HEK293 (cell line): ENCODE measurements around the gene SAP130.

ENCODE experiments used
- CTCF ChIA-PET: fragments of 350-600 bp; formaldehyde crosslinking; extraction: SDS; loops from one replicate; lab custom pipeline; 2021; ENCODE audit warnings: antibody characterized with exemption; lab: Yijun Ruan, JAX
- POLR2A ChIA-PET: fragments of 300-600 bp; formaldehyde crosslinking; extraction: SDS; loops from one replicate; lab custom pipeline; 2020; ENCODE audit warnings: antibody characterized with exemption, inconsistent platforms; lab: Yijun Ruan, JAX
- H3K27ac ChIP-seq: fragments of 200-500 bp; sonication (Bioruptor generic); 2 replicates; pipeline ENCODE4 v1.5.1; 2014; ENCODE audit warnings: low read depth, low read length, control low read depth, inconsistent platforms; ENCODE audit errors: extremely low read depth
- H3K36me3 ChIP-seq, 2 experiments: fragments of 200-500 bp in 1 of 2; sonication (Bioruptor generic) in 1 of 2; 1 replicate in 1 of 2; 2 replicates in 1 of 2; pipeline ENCODE4 v1.5.1; 2014 to 2017; ENCODE audit warnings: inconsistent platforms in 2 of 2, low read length in 2 of 2; ENCODE audit not compliant: control insufficient read depth in 2 of 2, insufficient read depth in 1 of 2
- H3K4me1 ChIP-seq: fragments of 200-500 bp; sonication (Bioruptor generic); 2 replicates; pipeline ENCODE4 v1.5.1; 2014; ENCODE audit warnings: mild to moderate bottlenecking, low read length, inconsistent platforms; ENCODE audit not compliant: control insufficient read depth, insufficient read depth
- H3K4me3 ChIP-seq: 2 replicates; pipeline ENCODE4 v1.5.1; 2011; ENCODE audit warnings: low read depth, mild to moderate bottlenecking, control low read depth, low read length, moderate library complexity
- H3K9me3 ChIP-seq: fragments of 200-500 bp; sonication (Bioruptor generic); 2 replicates; pipeline ENCODE4 v1.5.1; 2014; ENCODE audit warnings: low read depth, low read length, inconsistent platforms; ENCODE audit not compliant: control insufficient read depth, insufficient read depth
- GLIS2 ChIP-seq: fragments of 450-650 bp; formaldehyde crosslinking; IDR thresholded peaks from 2 replicates; pipeline ENCODE4 v1.5.1; 2016; ENCODE audit warnings: missing biosample characterization, missing genetic modification characterization
- MYNN ChIP-seq: fragments of 450-650 bp; formaldehyde crosslinking; IDR thresholded peaks from 2 replicates; pipeline ENCODE4 v1.5.1; 2016; ENCODE audit warnings: missing biosample characterization, missing genetic modification characterization, borderline replicate concordance
- REPIN1 ChIP-seq: fragments of 450-650 bp; formaldehyde crosslinking; IDR thresholded peaks from 2 replicates; pipeline ENCODE4 v1.5.1; 2017; ENCODE audit warnings: missing biosample characterization, missing genetic modification characterization, low read depth
- SALL2 ChIP-seq: fragments of 450-650 bp; formaldehyde crosslinking; IDR thresholded peaks from 2 replicates; pipeline ENCODE4 v1.5.0; 2017; ENCODE audit warnings: missing biosample characterization, mild to moderate bottlenecking, missing genetic modification characterization, borderline replicate concordance
- SETDB1 ChIP-seq: IDR thresholded peaks from one replicate; pipeline ENCODE4 v1.6.1; 2017; ENCODE audit warnings: mild to moderate bottlenecking, low read length, moderate library complexity, mixed read lengths; ENCODE audit not compliant: insufficient read length
- TCF7L2 ChIP-seq: IDR thresholded peaks from 2 replicates; pipeline ENCODE4 v1.6.1; 2011; ENCODE audit warnings: low read depth, mild to moderate bottlenecking, inconsistent platforms, low read length, moderate library complexity, borderline replicate concordance
- YY2 ChIP-seq: fragments of 450-650 bp; formaldehyde crosslinking; IDR thresholded peaks from 2 replicates; pipeline ENCODE4 v1.5.1; 2016; ENCODE audit warnings: missing biosample characterization, missing genetic modification characterization
- ZFP69B ChIP-seq: fragments of 450-650 bp; formaldehyde crosslinking; IDR thresholded peaks from 2 replicates; pipeline ENCODE4 v1.5.1; 2016; ENCODE audit warnings: missing biosample characterization, missing genetic modification characterization
- ZNF148 ChIP-seq: fragments of 450-650 bp; formaldehyde crosslinking; IDR thresholded peaks from 2 replicates; pipeline ENCODE4 v1.5.0; 2017; ENCODE audit warnings: missing biosample characterization, missing genetic modification characterization, borderline replicate concordance
- ZNF211 ChIP-seq: fragments of 450-650 bp; formaldehyde crosslinking; IDR thresholded peaks from 2 replicates; pipeline ENCODE4 v1.5.1; 2016; ENCODE audit warnings: low read depth, missing biosample characterization, missing genetic modification characterization
- ZNF23 ChIP-seq: fragments of 450-650 bp; formaldehyde crosslinking; IDR thresholded peaks from 2 replicates; pipeline ENCODE4 v1.5.1; 2016; ENCODE audit warnings: missing biosample characterization, missing genetic modification characterization, borderline replicate concordance
- ZNF239 ChIP-seq: fragments of 450-650 bp; formaldehyde crosslinking; IDR thresholded peaks from 2 replicates; pipeline ENCODE4 v1.5.1; 2016; ENCODE audit warnings: missing biosample characterization, missing genetic modification characterization
- ZNF335 ChIP-seq: fragments of 450-650 bp; formaldehyde crosslinking; conservative IDR thresholded peaks from 2 replicates; pipeline ENCODE4 v1.5.1; 2016; ENCODE audit warnings: missing biosample characterization, missing genetic modification characterization
- ZNF350 ChIP-seq: fragments of 450-650 bp; formaldehyde crosslinking; IDR thresholded peaks from 2 replicates; pipeline ENCODE4 v1.5.0; 2017; ENCODE audit warnings: missing biosample characterization, mild to moderate bottlenecking, missing genetic modification characterization
- ZNF423 ChIP-seq: fragments of 450-650 bp; formaldehyde crosslinking; IDR thresholded peaks from 2 replicates; pipeline ENCODE4 v1.5.1; 2016; ENCODE audit warnings: missing biosample characterization, missing genetic modification characterization
- ZNF426 ChIP-seq: fragments of 450-650 bp; formaldehyde crosslinking; IDR thresholded peaks from 2 replicates; pipeline ENCODE4 v1.5.1; 2017; ENCODE audit warnings: missing biosample characterization, missing genetic modification characterization, mild to moderate bottlenecking, inconsistent platforms, moderate library complexity
- ZNF510 ChIP-seq: fragments of 450-650 bp; formaldehyde crosslinking; IDR thresholded peaks from 2 replicates; pipeline ENCODE4 v1.5.1; 2018; ENCODE audit warnings: mild to moderate bottlenecking, missing genetic modification characterization, missing biosample characterization; ENCODE audit not compliant: insufficient replicate concordance
- ZNF544 ChIP-seq: fragments of 450-650 bp; formaldehyde crosslinking; IDR thresholded peaks from 2 replicates; pipeline ENCODE4 v1.5.0; 2017; ENCODE audit warnings: missing biosample characterization, missing genetic modification characterization
- ZNF580 ChIP-seq: fragments of 450-650 bp; formaldehyde crosslinking; IDR thresholded peaks from 2 replicates; pipeline ENCODE4 v1.5.1; 2016; ENCODE audit warnings: missing biosample characterization, missing genetic modification characterization
- ZNF596 ChIP-seq: fragments of 450-650 bp; IDR thresholded peaks from 2 replicates; pipeline ENCODE4 v1.5.0; 2018; ENCODE audit warnings: missing biosample characterization, mild to moderate bottlenecking, missing genetic modification characterization, moderate library complexity
- ZNF645 ChIP-seq: fragments of 450-650 bp; formaldehyde crosslinking; IDR thresholded peaks from 2 replicates; pipeline ENCODE4; 2016; ENCODE audit warnings: missing biosample characterization, missing genetic modification characterization
- ZNF670 ChIP-seq: fragments of 450-650 bp; formaldehyde crosslinking; IDR thresholded peaks from 2 replicates; pipeline ENCODE4 v1.5.1; 2016; ENCODE audit warnings: missing biosample characterization, missing genetic modification characterization, low read depth
- ZNF677 ChIP-seq: fragments of 450-650 bp; IDR thresholded peaks from 2 replicates; pipeline ENCODE4 v1.5.0; 2018; ENCODE audit warnings: missing biosample characterization, mild to moderate bottlenecking, missing genetic modification characterization, moderate library complexity
- ZNF707 ChIP-seq: fragments of 450-650 bp; formaldehyde crosslinking; IDR thresholded peaks from 2 replicates; pipeline ENCODE4 v1.5.1; 2016; ENCODE audit warnings: missing biosample characterization, missing genetic modification characterization
- ZNF830 ChIP-seq: fragments of 450-650 bp; IDR thresholded peaks from 2 replicates; pipeline ENCODE4 v1.5.0; 2018; ENCODE audit warnings: missing biosample characterization, missing genetic modification characterization, low read depth, mild to moderate bottlenecking, moderate library complexity
- ZXDB ChIP-seq: fragments of 450-650 bp; formaldehyde crosslinking; IDR thresholded peaks from 2 replicates; pipeline ENCODE4 v1.5.1; 2016; ENCODE audit warnings: missing biosample characterization, missing genetic modification characterization

Gene SAP130

GRCh38 chr2:128004509-128004908 lies 23.4 kb downstream of the SAP130 start (continued):
- TF ChIP-seq GLIS2 (tag by site-specific recombination) = no peak
- TF ChIP-seq ZNF426 (tag by site-specific recombination) = no peak
- no peak for TF ChIP-seq ZNF350
- TF ChIP-seq ZNF580 (tag by site-specific recombination) = no peak
- TF ChIP-seq ZNF645 = no peak
- no peak for TF ChIP-seq YY2 (tag by site-specific recombination)
- TF ChIP-seq ZNF670 (tag by site-specific recombination) = no peak
- TF ChIP-seq ZNF211 = no peak
- TF ChIP-seq ZNF596 (tag by site-specific recombination) = no peak
- no peak for TF ChIP-seq ZNF23 (tag by site-specific recombination)

- no peaks in the 10 kb centered on the region for H3K4me1 ChIP-seq
- no peaks in the 10 kb centered on the region for H3K9me3 ChIP-seq
- ChIA-PET CTCF (interaction anchor here (0.8 kb wide), 1 partner anchor 28 kb away, joined by 3 read pairs; no protein-coding TSS in a partner anchor), POLR2A (interaction anchor here (0.7 kb wide), 1 partner anchor 12 kb away, joined by 9 read pairs; no protein-coding TSS in a partner anchor)
- no peak overlapping the region for H3K4me3 ChIP-seq
- no peak for TF ChIP-seq MYNN
- no peak overlapping the region for H3K27ac ChIP-seq
- peaks cover 75 to 98% of the 10 kb centered on the region in 2 experiments for H3K36me3 ChIP-seq
Measured at GRCh38 chr2:128003463-128003862, 24.4 kb downstream of the SAP130 start.

GRCh38 chr2:127996160-127996559 lies 31.7 kb downstream of the SAP130 start:
- Histone ChIP-seq H3K4me3 (no peak overlapping the region), H3K9me3 (no peaks in the 10 kb centered on the region), H3K36me3 (peaks cover 71 to 88% of the 10 kb centered on the region in 2 experiments), H3K4me1 (no peaks in the 10 kb centered on the region), H3K27ac (no peak overlapping the region)
- ChIA-PET CTCF (no interaction called here), POLR2A (no interaction called here)
- TF ChIP-seq SALL2 (tag by site-specific recombination) = no peak

- TF ChIP-seq YY2 (tag by site-specific recombination) = no peak
- TF ChIP-seq ZFP69B (tag by site-specific recombination) = no peak
- TF ChIP-seq SETDB1 = no peak
- no peak for TF ChIP-seq ZNF544 (tag by site-specific recombination)
- no peak for TF ChIP-seq ZXDB (tag by site-specific recombination)
- no peak for TF ChIP-seq ZNF423
- no peak for TF ChIP-seq ZNF707 (tag by site-specific recombination)
- no peak for TF ChIP-seq ZNF239 (tag by site-specific recombination)
- no peak for TF ChIP-seq REPIN1 (tag by site-specific recombination)
- TF ChIP-seq ZNF148 (tag by site-specific recombination) = no peak
- TF ChIP-seq ZNF510 (tag by site-specific recombination) = no peak
- no peak for TF ChIP-seq ZNF830
- TF ChIP-seq ZNF677 = no peak
- no peak for TF ChIP-seq ZNF335
- no peak for TF ChIP-seq TCF7L2
- H3K9me3 ChIP-seq = no peaks in the 10 kb centered on the region
- H3K27ac ChIP-seq = no peak overlapping the region
- ChIA-PET POLR2A (no interaction called here), CTCF (no interaction called here)
- H3K4me1 ChIP-seq = no peaks in the 10 kb centered on the region
- peaks cover 75 to 84% of the 10 kb centered on the region in 2 experiments for H3K36me3 ChIP-seq
- H3K4me3 ChIP-seq = no peak overlapping the region
Measured at GRCh38 chr2:127995725-127996124, 32.1 kb downstream of the SAP130 start.
